ENCODE data around the gene CHRND.

The CHRND gene

DNA sequence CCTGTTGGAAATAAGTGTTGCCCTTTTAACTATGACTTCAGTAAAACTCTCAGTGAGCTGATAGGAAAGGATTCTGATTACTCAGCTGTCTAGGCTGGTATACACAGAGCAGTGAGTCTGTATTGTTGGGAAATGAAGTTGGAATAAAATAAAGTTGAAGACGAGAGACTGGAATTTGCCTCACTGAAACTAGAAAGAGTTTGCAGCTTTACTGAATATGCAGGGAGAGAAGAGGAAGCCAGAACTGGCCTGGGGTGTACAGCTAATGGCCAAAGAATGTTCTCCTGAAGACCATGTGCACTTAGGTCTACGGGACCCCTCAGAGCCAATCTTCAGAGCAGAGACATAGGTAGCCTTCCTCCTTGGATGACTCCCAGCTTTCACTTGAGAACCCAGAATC lies 51.0 kb downstream of the CHRND start:
- DNase-seq, result no peak

DNA sequence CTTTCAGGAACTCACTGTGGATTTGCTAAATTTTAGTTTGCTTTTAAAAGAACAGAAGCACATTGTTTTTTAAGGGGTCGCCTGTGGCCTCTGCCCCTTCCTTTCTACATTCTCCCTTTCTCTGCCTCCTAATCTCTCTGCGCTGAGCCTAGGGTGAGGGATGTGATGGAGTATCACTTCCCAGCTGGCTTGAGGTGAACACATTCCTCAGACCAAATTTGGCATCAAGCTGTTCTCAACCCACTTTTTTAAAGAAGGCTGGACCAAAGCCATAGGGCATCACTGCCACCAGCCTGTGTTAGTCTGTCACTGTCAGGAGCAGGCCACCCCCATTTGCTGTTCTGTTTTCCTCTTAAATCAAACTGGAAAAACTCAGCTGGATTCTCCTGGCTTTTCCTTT lies 51.9 kb downstream of the CHRND start:
- no peak for DNase-seq

DNA sequence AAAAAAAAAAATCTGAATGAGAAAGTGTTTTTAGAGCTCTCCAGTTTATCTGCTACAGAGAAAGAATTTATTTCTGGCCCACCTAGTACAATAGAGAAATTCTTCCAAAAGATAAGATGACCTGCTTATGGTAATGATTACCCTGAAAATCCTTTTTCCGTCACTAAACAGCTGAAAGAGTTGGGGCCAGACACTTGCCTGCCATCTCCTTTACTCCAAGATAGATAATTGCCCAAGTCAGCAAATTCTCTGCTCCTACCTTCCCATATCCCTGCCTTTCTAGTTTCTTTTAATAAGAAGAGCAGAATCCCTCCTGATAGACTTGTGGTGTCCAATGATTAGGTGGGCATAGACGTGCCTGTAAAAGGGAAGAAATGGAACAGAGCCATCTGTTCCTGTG lies 52.7 kb downstream of the CHRND start:
- no peak for DNase-seq

DNA sequence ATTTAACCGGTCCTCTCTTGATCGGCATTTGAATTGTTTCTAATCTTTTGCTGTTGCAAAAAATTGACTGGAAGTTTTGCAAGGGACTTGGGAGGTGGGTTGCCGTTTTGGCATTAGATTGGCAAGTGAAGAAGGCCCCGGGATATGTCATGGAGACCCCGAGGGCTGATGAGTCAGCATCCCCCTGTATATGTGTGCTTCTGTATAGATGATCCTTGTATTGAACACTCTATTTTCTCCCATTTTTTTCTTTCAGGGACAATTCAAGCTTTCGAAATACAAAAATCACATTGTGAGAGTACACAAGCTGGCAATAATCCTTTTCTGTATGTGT lies 54.7 kb downstream of the CHRND start:
- DNase-seq, result no peak

DNA sequence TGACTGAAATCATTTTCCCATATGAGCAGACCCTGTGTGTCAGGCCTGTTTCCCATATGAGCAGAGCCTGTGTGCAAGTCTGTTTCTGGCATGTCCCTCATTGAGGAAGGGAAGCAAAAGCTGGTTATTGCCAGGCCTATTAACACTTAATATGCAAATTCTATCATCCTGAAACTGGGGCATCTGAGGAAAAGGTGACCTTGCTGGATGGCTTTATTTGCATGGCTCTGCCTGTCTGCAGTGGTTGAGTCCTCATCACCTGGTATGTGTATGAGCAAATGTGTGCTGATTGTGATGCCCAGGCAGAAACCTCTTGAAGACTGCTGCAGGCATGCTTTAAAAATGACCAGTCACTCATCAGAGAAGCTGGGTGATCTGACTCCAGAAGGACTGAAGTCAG lies 55.8 kb downstream of the CHRND start:
- DNase-seq, result no peak

DNA sequence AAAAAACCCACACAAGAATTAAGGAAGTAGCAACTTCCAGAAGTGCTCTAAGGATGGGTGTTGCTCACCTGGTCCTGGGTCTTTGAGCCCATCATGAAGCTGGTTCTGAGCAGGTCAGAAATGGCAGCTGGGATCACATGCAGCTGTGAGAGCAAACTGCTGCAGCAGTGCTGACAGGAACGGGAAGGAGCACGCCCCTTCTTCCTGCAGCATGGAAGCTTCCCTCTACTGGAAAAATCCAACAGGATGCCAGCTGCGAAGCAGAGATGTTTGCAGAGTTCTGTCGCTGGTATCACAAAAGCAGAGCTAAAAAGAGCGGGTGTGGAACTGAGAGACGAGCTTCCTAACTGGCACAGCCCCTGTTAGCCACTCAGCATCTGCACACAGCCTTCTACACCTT lies 58.3 kb downstream of the CHRND start:
- DNase-seq, result no peak

All from CD4-positive, alpha-beta T cell treated with Interleukin-4 for 1 hour (primary cell).